ENCODE results near the gene ZFP90.

DNA sequence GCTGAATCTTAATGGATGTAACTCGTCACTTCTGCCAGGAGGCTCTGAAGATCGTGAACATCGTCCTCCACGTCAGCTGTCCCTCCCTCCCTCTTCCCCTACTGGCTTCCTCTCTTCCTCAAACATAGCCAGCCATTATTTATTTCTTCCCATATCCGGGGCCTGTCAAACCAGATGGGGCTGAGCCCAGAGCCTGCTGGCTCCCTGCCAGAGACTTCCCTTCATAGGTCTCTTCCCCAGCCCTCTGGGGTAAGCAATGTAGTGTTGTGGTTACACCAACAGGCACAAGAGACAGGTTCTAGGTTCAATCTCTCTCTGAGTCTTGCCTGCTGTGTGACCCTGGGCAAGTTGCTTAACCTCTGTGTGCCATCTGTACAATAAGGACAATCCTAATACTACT lies 40.1 kb upstream of the ZFP90 start:
- no peak for TF ChIP-seq EZH2 (IDR thresholded peaks at IDR 0.05)
- no peak for TF ChIP-seq POLR2AphosphoS5 (IDR thresholded peaks at IDR 0.05; ENCODE audit: borderline replicate concordance, low read depth, low read length)
